ENCODE data around the gene LCK. TPM values are rescaled to one million over a fixed set of nuclear protein-coding genes. Genes with fewer than 3 reads are reported as not detected.

The LCK gene
- total and polyA plus RNA-seq, 2 experiments from 2014 or later = 33.2 to 86.6 TPM

- TF ChIP-seq ZNF462 (CRISPR knock-in tag; IDR thresholded peaks at IDR 0.05) (no peak), EZH2 (IDR thresholded peaks at IDR 0.05; ENCODE audit: low read depth, unreplicated experiment) (no peak), EZH2phosphoT487 (IDR thresholded peaks at IDR 0.05; ENCODE audit: unreplicated experiment) (no peak), STAT1 (IDR thresholded peaks at IDR 0.05; ENCODE audit: unreplicated experiment) (no peak)
Measured at GRCh38 chr1:32269744-32270143, 18.7 kb downstream of the LCK start (continued).

GRCh38 chr1:32272557-32273390, 21.7 kb downstream of the LCK start:
- 0 out of 2 replicates have a peak, but pooled peaks cover 3% of the 10 kb centered on the region for H3K9me2 ChIP-seq (ENCODE audit: insufficient read depth)
- Mint-ChIP-seq H3K9me3 (no peaks in the 10 kb centered on the region), H3K27ac (peak overlapping the region; percentile 95; the same call in 1 of the 2 replicates), H3K27me3 (ENCODE audit: insufficient read depth, low read depth, poor library complexity) (peaks cover 11% of the 10 kb centered on the region), H3K4me1 (peaks cover 39% of the 10 kb centered on the region), H3K4me3 (0 out of 3 replicates have a peak overlapping the region, but pooled peaks have one; percentile 72), H3K36me3 (ENCODE audit: low read depth) (peaks cover 12% of the 10 kb centered on the region)
- H4K20me1 ChIP-seq (replicated peaks; ENCODE audit: insufficient read depth) = no peaks in the 10 kb centered on the region
- DNase-seq (ENCODE audit: low spot score) = no peak
- H3K4me2 ChIP-seq = no peak overlapping the region; the same call in 1 of the 2 replicates
- peak overlapping the region; percentile 14; the same call in 1 of the 2 replicates for H2AFZ ChIP-seq
- no peaks in the 10 kb centered on the region; the same call in 1 of the 2 replicates for H3K79me2 ChIP-seq (replicated peaks; ENCODE audit: insufficient read depth)
- 0 out of 2 replicates have a peak, but pooled peaks cover 5% of the 10 kb centered on the region for H3K27me3 ChIP-seq (ENCODE audit: insufficient read depth)
- no peak overlapping the region for H3K4me3 ChIP-seq
- H3K4me1 ChIP-seq (ENCODE audit: insufficient read depth) = peaks cover 26% of the 10 kb centered on the region
- ATAC-seq = no peak
- H3K36me3 ChIP-seq (ENCODE audit: insufficient read depth) = peaks cover 6% of the 10 kb centered on the region; the same call in 1 of the 2 replicates
- no peak overlapping the region for H3K27ac ChIP-seq (ENCODE audit: low read depth)
- peaks cover 18% of the 10 kb centered on the region for H3F3A ChIP-seq (replicated peaks; ENCODE audit: low read depth)
- no peak for TF ChIP-seq CTCF (conservative IDR thresholded peaks at IDR 0.05; ENCODE audit: low read depth in 2 of 2)
- no peak for TF ChIP-seq ZNF462 (CRISPR knock-in tag; IDR thresholded peaks at IDR 0.05)

Measured in GM23338 (cell line).